M059J (cell line): ENCODE results near the gene DISC1. TPM values are rescaled to one million over a fixed set of nuclear protein-coding genes. Genes with fewer than 3 reads are reported as not detected.
"Not testable (repeated sequence)": the region's sequence is repeated elsewhere in the genome, so short reads cannot be mapped to it uniquely, and the experiment has no call there.

Experiments used
- DNase-seq: peaks from one replicate; pipeline ENCODE4 v3.0.0-alpha.2; 2012; ENCODE audit warnings: low read depth
- total RNA-seq: library from RNA; depleted of rRNA; stranded (reverse); fragments of >200 nt; shearing (Covaris generic); gene quantifications from 2 replicates; pipeline ENCODE4 v1.2.3, GENCODE V29; 2014

Gene DISC1
- total RNA-seq, 1 experiment from 2014 or later = 5.8 TPM

GRCh38 chr1:231887166-231887565 lies 260.6 kb downstream of the DISC1 start:
- no peak for DNase-seq

- no peak for DNase-seq
Measured at GRCh38 chr1:231887866-231888265, 261.3 kb downstream of the DISC1 start.

GRCh38 chr1:231890791-231891190 lies 264.2 kb downstream of the DISC1 start:
- DNase-seq = no peak

GRCh38 chr1:231893400-231894102 lies 267.0 kb downstream of the DISC1 start:
- DNase-seq = no peak

- DNase-seq = no peak
Measured at GRCh38 chr1:231896806-231897205, 270.2 kb downstream of the DISC1 start.

- no peak for DNase-seq
Measured at GRCh38 chr1:231899046-231899445, 272.5 kb downstream of the DISC1 start.

GRCh38 chr1:231899713-231900435 lies 273.3 kb downstream of the DISC1 start:
- no peak for DNase-seq

GRCh38 chr1:231903586-231904081 lies 277.0 kb downstream of the DISC1 start:
- no peak for DNase-seq

GRCh38 chr1:231907310-231907709 lies 280.7 kb downstream of the DISC1 start:
- not testable (repeated sequence) for DNase-seq

- no peak for DNase-seq
Measured at GRCh38 chr1:231913493-231913892, 286.9 kb downstream of the DISC1 start.

GRCh38 chr1:231918239-231919015 lies 291.8 kb downstream of the DISC1 start:
- DNase-seq = peak; percentile 81

- no peak for DNase-seq
Measured at GRCh38 chr1:231919239-231919885, 292.8 kb downstream of the DISC1 start.

- no peak for DNase-seq
Measured at GRCh38 chr1:231919886-231920285, 293.3 kb downstream of the DISC1 start.

- DNase-seq = no peak
Measured at GRCh38 chr1:231921646-231922345, 295.2 kb downstream of the DISC1 start.

- peak; percentile 33 for DNase-seq
Measured at GRCh38 chr1:231923491-231924041, 297.0 kb downstream of the DISC1 start.

GRCh38 chr1:231924180-231924579 lies 297.6 kb downstream of the DISC1 start:
- no peak for DNase-seq

- no peak for DNase-seq
Measured at GRCh38 chr1:231925864-231926263, 299.3 kb downstream of the DISC1 start.

- DNase-seq = no peak
Measured at GRCh38 chr1:231926340-231926739, 299.8 kb downstream of the DISC1 start.

- no peak for DNase-seq
Measured at GRCh38 chr1:231926933-231927332, 300.3 kb downstream of the DISC1 start.

GRCh38 chr1:231927431-231927830 lies 300.8 kb downstream of the DISC1 start:
- DNase-seq = no peak

- peak; percentile 68 for DNase-seq
Measured at GRCh38 chr1:231929311-231929710, 302.7 kb downstream of the DISC1 start.
